Measurements from ENCODE around the gene ZNF573.

DNA sequence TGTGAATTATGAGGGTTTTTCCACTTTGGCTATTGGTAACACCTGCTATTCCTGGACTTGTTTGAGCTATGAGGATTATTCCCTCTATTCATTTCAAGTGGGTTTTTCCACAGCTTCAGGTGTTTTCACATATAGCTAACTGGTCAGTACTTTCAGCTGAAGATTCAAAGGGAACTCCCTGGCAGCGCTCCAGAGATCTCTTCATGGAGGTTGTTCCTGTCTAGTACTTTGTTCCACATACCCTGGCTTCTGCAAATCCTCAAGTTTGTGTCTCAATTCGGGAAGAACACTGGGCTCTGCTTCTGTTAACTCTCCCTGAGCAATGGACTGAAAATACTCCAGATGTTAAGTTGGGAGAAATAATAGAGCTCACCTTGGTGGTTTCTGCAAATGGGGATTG, 54.2 kb downstream of the ZNF573 start:
- TF ChIP-seq IRF2 (CRISPR knock-in tag; IDR thresholded peaks at IDR 0.05; ENCODE audit: borderline replicate concordance, low read depth) = no peak
- TF ChIP-seq, protein P1, sequence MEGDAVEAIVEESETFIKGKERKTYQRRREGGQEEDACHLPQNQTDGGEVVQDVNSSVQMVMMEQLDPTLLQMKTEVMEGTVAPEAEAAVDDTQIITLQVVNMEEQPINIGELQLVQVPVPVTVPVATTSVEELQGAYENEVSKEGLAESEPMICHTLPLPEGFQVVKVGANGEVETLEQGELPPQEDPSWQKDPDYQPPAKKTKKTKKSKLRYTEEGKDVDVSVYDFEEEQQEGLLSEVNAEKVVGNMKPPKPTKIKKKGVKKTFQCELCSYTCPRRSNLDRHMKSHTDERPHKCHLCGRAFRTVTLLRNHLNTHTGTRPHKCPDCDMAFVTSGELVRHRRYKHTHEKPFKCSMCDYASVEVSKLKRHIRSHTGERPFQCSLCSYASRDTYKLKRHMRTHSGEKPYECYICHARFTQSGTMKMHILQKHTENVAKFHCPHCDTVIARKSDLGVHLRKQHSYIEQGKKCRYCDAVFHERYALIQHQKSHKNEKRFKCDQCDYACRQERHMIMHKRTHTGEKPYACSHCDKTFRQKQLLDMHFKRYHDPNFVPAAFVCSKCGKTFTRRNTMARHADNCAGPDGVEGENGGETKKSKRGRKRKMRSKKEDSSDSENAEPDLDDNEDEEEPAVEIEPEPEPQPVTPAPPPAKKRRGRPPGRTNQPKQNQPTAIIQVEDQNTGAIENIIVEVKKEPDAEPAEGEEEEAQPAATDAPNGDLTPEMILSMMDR (IDR thresholded peaks at IDR 0.05) = no peak
- TF ChIP-seq, protein P2, sequence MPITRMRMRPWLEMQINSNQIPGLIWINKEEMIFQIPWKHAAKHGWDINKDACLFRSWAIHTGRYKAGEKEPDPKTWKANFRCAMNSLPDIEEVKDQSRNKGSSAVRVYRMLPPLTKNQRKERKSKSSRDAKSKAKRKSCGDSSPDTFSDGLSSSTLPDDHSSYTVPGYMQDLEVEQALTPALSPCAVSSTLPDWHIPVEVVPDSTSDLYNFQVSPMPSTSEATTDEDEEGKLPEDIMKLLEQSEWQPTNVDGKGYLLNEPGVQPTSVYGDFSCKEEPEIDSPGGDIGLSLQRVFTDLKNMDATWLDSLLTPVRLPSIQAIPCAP (CRISPR knock-in tag; IDR thresholded peaks at IDR 0.05) = no peak
- TF ChIP-seq CREM (CRISPR knock-in tag; IDR thresholded peaks at IDR 0.05) = no peak
- TF ChIP-seq, protein P3, sequence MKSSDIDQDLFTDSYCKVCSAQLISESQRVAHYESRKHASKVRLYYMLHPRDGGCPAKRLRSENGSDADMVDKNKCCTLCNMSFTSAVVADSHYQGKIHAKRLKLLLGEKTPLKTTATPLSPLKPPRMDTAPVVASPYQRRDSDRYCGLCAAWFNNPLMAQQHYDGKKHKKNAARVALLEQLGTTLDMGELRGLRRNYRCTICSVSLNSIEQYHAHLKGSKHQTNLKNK (CRISPR knock-in tag; IDR thresholded peaks at IDR 0.05) = no peak
- TF ChIP-seq RELA (CRISPR knock-in tag; IDR thresholded peaks at IDR 0.05; ENCODE audit: borderline replicate concordance) = no peak
- TF ChIP-seq, protein P4, sequence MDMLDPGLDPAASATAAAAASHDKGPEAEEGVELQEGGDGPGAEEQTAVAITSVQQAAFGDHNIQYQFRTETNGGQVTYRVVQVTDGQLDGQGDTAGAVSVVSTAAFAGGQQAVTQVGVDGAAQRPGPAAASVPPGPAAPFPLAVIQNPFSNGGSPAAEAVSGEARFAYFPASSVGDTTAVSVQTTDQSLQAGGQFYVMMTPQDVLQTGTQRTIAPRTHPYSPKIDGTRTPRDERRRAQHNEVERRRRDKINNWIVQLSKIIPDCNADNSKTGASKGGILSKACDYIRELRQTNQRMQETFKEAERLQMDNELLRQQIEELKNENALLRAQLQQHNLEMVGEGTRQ (CRISPR knock-in tag; IDR thresholded peaks at IDR 0.05) = no peak
- TF ChIP-seq, protein P5, sequence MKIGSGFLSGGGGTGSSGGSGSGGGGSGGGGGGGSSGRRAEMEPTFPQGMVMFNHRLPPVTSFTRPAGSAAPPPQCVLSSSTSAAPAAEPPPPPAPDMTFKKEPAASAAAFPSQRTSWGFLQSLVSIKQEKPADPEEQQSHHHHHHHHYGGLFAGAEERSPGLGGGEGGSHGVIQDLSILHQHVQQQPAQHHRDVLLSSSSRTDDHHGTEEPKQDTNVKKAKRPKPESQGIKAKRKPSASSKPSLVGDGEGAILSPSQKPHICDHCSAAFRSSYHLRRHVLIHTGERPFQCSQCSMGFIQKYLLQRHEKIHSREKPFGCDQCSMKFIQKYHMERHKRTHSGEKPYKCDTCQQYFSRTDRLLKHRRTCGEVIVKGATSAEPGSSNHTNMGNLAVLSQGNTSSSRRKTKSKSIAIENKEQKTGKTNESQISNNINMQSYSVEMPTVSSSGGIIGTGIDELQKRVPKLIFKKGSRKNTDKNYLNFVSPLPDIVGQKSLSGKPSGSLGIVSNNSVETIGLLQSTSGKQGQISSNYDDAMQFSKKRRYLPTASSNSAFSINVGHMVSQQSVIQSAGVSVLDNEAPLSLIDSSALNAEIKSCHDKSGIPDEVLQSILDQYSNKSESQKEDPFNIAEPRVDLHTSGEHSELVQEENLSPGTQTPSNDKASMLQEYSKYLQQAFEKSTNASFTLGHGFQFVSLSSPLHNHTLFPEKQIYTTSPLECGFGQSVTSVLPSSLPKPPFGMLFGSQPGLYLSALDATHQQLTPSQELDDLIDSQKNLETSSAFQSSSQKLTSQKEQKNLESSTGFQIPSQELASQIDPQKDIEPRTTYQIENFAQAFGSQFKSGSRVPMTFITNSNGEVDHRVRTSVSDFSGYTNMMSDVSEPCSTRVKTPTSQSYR (CRISPR knock-in tag; IDR thresholded peaks at IDR 0.05) = no peak
- TF ChIP-seq, protein P6, sequence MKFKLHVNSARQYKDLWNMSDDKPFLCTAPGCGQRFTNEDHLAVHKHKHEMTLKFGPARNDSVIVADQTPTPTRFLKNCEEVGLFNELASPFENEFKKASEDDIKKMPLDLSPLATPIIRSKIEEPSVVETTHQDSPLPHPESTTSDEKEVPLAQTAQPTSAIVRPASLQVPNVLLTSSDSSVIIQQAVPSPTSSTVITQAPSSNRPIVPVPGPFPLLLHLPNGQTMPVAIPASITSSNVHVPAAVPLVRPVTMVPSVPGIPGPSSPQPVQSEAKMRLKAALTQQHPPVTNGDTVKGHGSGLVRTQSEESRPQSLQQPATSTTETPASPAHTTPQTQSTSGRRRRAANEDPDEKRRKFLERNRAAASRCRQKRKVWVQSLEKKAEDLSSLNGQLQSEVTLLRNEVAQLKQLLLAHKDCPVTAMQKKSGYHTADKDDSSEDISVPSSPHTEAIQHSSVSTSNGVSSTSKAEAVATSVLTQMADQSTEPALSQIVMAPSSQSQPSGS (CRISPR knock-in tag; IDR thresholded peaks at IDR 0.05; ENCODE audit: borderline replicate concordance, low read depth) = no peak
- TF ChIP-seq, protein P7, sequence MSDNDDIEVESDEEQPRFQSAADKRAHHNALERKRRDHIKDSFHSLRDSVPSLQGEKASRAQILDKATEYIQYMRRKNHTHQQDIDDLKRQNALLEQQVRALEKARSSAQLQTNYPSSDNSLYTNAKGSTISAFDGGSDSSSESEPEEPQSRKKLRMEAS (CRISPR knock-in tag; IDR thresholded peaks at IDR 0.05) = no peak
- TF ChIP-seq NR2C2 (CRISPR knock-in tag; IDR thresholded peaks at IDR 0.05) = no peak
- no peak for TF ChIP-seq NR3C1 (CRISPR knock-in tag; conservative IDR thresholded peaks at IDR 0.05; ENCODE audit: low read depth)
- no peak for TF ChIP-seq SP1 (CRISPR knock-in tag; conservative IDR thresholded peaks at IDR 0.05)
- TF ChIP-seq GABPB1 (CRISPR knock-in tag; IDR thresholded peaks at IDR 0.05) = no peak

Measured in WTC11 (cell line).